Loucy (cell line): ENCODE data around the gene GRP.

ENCODE experiments used
- EZH2phosphoT487 ChIP-seq: fragments of 200-600 bp; IDR thresholded peaks from 2 replicates; pipeline ENCODE4 v1.6.1; 2018; ENCODE audit warnings: antibody characterized with exemption, mild to moderate bottlenecking, moderate library complexity, borderline replicate concordance
- TF ChIP-seq, protein P1 (sequence below): fragments of 200-600 bp; sonication (generic); conservative IDR thresholded peaks from 2 replicates; pipeline ENCODE4 v1.5.1; 2014; ENCODE audit warnings: mild to moderate bottlenecking, antibody characterized with exemption, low read length

DNA sequence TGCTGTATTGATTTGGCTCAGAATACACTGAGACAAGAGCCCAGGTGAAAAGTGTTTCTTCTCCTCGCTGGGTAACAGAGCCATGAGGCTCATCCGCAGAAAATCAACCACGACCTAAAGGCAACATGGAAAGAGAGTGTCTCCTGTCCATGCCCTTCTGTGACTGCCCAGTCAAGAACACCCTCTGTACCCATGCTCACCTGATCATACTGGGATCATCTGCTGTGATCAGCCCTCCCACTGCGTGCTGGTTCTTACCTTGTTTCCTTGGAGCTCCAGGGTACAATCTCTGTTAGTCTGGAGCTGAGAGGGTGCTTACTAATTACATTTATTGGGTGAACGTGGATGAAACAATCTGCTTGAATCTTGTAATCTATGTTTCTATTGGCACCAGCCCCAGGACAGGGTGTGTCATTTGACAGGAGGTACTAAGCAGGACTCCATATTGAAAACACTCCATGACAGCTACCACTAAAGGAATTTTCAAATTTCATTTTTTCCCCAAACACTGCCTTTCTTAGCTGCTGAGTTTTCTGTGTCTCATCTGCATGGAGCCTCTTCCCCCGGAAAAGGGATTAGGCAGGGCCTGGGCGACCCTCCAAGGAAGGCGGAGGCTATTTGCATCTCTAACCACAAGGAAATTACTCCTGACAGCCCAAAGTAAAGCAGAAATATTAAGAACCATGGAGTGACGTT lies 39.7 kb upstream of the GRP start:
- TF ChIP-seq, protein P1, sequence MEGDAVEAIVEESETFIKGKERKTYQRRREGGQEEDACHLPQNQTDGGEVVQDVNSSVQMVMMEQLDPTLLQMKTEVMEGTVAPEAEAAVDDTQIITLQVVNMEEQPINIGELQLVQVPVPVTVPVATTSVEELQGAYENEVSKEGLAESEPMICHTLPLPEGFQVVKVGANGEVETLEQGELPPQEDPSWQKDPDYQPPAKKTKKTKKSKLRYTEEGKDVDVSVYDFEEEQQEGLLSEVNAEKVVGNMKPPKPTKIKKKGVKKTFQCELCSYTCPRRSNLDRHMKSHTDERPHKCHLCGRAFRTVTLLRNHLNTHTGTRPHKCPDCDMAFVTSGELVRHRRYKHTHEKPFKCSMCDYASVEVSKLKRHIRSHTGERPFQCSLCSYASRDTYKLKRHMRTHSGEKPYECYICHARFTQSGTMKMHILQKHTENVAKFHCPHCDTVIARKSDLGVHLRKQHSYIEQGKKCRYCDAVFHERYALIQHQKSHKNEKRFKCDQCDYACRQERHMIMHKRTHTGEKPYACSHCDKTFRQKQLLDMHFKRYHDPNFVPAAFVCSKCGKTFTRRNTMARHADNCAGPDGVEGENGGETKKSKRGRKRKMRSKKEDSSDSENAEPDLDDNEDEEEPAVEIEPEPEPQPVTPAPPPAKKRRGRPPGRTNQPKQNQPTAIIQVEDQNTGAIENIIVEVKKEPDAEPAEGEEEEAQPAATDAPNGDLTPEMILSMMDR = no peak
- TF ChIP-seq EZH2phosphoT487 = no peak
